Small intestine (tissue), 7 donors: ENCODE results near the gene SNRPA1. TPM values are rescaled to one million over a fixed set of nuclear protein-coding genes. Genes with fewer than 3 reads are reported as not detected.
A peak's percentile ranks its signal among the peaks of the same experiment; 100 is the strongest.

ENCODE experiments used
- DNase-seq, 2 donors: peaks; one replicate each; pipeline versions ENCODE4 v3.0.0 to v3.0.0-alpha.2; 2013
- FAIRE-seq: peaks from 2 replicates; lab custom pipeline; 2012; peaks lifted over from hg19 to GRCh38; lab: Jason Lieb, UNC
- H3K27ac ChIP-seq, 3 donors: one replicate each; pipeline ENCODE4 v1.5.1; 2013; ENCODE audit warnings: low read length in 2 of 3, mild to moderate bottlenecking in 2 of 3, control low read depth in 1 of 3, inconsistent platforms in 1 of 3, low read depth in 1 of 3, moderate library complexity in 1 of 3
- H3K27me3 ChIP-seq, 3 donors: one replicate each; pipeline ENCODE4 v1.6.1; 2013; ENCODE audit warnings: low read length in 3 of 3, inconsistent platforms in 1 of 3; ENCODE audit not compliant: control insufficient read depth in 3 of 3, insufficient read depth in 3 of 3
- H3K36me3 ChIP-seq, 3 donors: one replicate each; pipeline ENCODE4 v1.6.1; 2013; ENCODE audit warnings: low read length in 3 of 3, inconsistent platforms in 1 of 3, low read depth in 1 of 3, mild to moderate bottlenecking in 1 of 3, moderate library complexity in 1 of 3; ENCODE audit not compliant: control insufficient read depth in 3 of 3, insufficient read depth in 2 of 3
- H3K4me1 ChIP-seq, 3 donors: one replicate each; pipeline ENCODE4 v1.6.1; 2013; ENCODE audit warnings: low read length in 2 of 3, inconsistent platforms in 1 of 3, low read depth in 1 of 3, mild to moderate bottlenecking in 1 of 3, moderate library complexity in 1 of 3; ENCODE audit not compliant: control insufficient read depth in 3 of 3, insufficient read depth in 2 of 3
- H3K4me3 ChIP-seq, 3 donors: one replicate each; pipeline ENCODE4 v1.5.1; 2013; ENCODE audit warnings: low read length in 3 of 3, control low read depth in 1 of 3, inconsistent platforms in 1 of 3, low read depth in 1 of 3, mild to moderate bottlenecking in 1 of 3, moderate library complexity in 1 of 3
- H3K9me3 ChIP-seq, 2 donors: one replicate each; pipeline ENCODE4 v1.6.1; 2013; ENCODE audit warnings: low read depth in 1 of 2, low read length in 1 of 2; ENCODE audit not compliant: control insufficient read depth in 2 of 2, insufficient read depth in 1 of 2
- WGBS, 3 donors: extraction: QIAGEN DNeasy Blood & Tissue Kit; methylation state at CpG; one replicate each; pipeline ENCODE4 v1.1.7; 2013; 5-methylcytosine and 5-hydroxymethylcytosine counted together
- polyA plus RNA-seq, 4 donors: library from polyadenylated mRNA; stranded (reverse) in 3 of 4; unstranded in 1 of 4; fragments of 200-250 nt in 3 of 4; fragments of 120-200 nt in 1 of 4; gene quantifications; one replicate each; pipeline versions ENCODE4 v1.2.1 to v1.2.3, GENCODE V29; 2013
- donor health status: healthy with polysubstance abuse.
- donor health status: control.
- donor health status: control.
- donor health status: Bipolar disorder and iron deficiency.
- donor health status: healthy.

Gene SNRPA1
- polyA plus RNA-seq, 4 donors: 62.3 to 82.7 (median 73.2) TPM

GRCh38 chr15:101277038-101277822 lies 17.8 kb downstream of the SNRPA1 start, which contains the start of gene SELENOS:
TSS of gene SELENOS (minus strand) at chr15:101277485. CDS start at chr15:101277417, 68 bp downstream.
- Histone ChIP-seq H3K9me3 (no peaks in the 10 kb centered on the region), H3K4me3 (peak within 1 kb of the TSS; percentile 80 to 91 (median 82)), H3K36me3 (peaks cover 16 to 32% (median 22%) of the 10 kb centered on the region in 3 donors), H3K27ac (peak within 1 kb of the TSS; percentile 87 to 98 (median 93)), H3K4me1 (peaks cover 3 to 28% (median 8%) of the 10 kb centered on the region in 3 donors), H3K27me3 (no peaks in the 10 kb centered on the region)
- 0 to 1% (median 0%) methylated on average over 74 to 91 of the region's 91 CpGs for WGBS, 3 donors
- FAIRE-seq (no peak), DNase-seq (peak; percentile 94 to 97)

GRCh38 chr15:101276501-101277037 lies 18.5 kb downstream of the SNRPA1 start:
- Histone ChIP-seq H3K9me3 (no peaks in the 10 kb centered on the region), H3K4me3 (peak overlapping the region; percentile 80 to 91 (median 82)), H3K4me1 (peaks cover 3 to 28% (median 8%) of the 10 kb centered on the region in 3 donors), H3K27ac (peak overlapping the region; percentile 87 to 98 (median 93)), H3K27me3 (no peaks in the 10 kb centered on the region), H3K36me3 (peaks cover 19 to 34% (median 22%) of the 10 kb centered on the region in 3 donors)
- FAIRE-seq (no peak), DNase-seq (no peak)
- 2 to 7% (median 3%) methylated on average over 14 of the region's 14 CpGs for WGBS, 3 donors

DNA sequence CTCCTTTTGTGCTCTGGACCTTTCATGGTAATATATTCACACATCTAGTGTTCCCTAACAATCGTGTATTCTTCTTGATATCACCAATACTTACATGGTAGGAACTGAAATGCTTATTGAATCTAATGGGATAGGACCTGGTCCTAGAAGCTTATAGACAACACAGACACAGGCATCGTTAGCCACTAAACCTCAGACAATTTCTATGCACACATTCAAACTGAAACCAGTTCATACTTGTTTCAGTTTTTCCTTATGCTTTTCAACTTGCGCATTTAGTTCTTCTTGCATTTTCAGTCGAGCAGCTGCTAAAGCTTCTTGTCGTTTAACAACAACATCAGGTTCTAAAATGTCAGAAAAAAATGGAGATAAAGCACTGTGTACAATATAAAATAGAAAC lies 20.0 kb downstream of the SNRPA1 start:
- DNase-seq (no peak), FAIRE-seq (no peak)
- H3K9me3 ChIP-seq: no peaks in the 10 kb centered on the region
- H3K36me3 ChIP-seq: peaks cover 26 to 40% (median 30%) of the 10 kb centered on the region in 3 donors
- no peak overlapping the region for H3K4me3 ChIP-seq
- 64 to 75% (median 72%) methylated on average over 5 of the region's 5 CpGs for WGBS, 3 donors
- H3K27ac ChIP-seq: no peak overlapping the region
- peaks cover 3 to 19% (median 8%) of the 10 kb centered on the region in 3 donors for H3K4me1 ChIP-seq
- H3K27me3 ChIP-seq: no peaks in the 10 kb centered on the region

- peaks cover 3 to 9% (median 8%) of the 10 kb centered on the region in 3 donors for H3K4me1 ChIP-seq
- no peaks in the 10 kb centered on the region for H3K27me3 ChIP-seq
- no peaks in the 10 kb centered on the region for H3K9me3 ChIP-seq
- DNase-seq (no peak), FAIRE-seq (no peak)
- 79 to 94% (median 85%) methylated on average over 5 of the region's 5 CpGs for WGBS, 3 donors
- no peak overlapping the region for H3K27ac ChIP-seq
- peaks cover 26 to 52% (median 32%) of the 10 kb centered on the region in 3 donors for H3K36me3 ChIP-seq
- H3K4me3 ChIP-seq: no peak overlapping the region
Observed at GRCh38 chr15:101273534-101273933, 21.5 kb downstream of the SNRPA1 start.

- Histone ChIP-seq H3K27ac (no peak overlapping the region), H3K9me3 (no peaks in the 10 kb centered on the region), H3K27me3 (no peaks in the 10 kb centered on the region), H3K4me1 (peaks cover 0 to 3% (median 0%) of the 10 kb centered on the region in 3 donors), H3K36me3 (peaks cover 26 to 52% (median 32%) of the 10 kb centered on the region in 3 donors), H3K4me3 (no peak overlapping the region)
- FAIRE-seq (no peak), DNase-seq (no peak)
- WGBS, 3 donors: 90 to 93% (median 92%) methylated on average over 9 of the region's 9 CpGs
Observed at GRCh38 chr15:101272584-101272983, 22.5 kb downstream of the SNRPA1 start.

DNA sequence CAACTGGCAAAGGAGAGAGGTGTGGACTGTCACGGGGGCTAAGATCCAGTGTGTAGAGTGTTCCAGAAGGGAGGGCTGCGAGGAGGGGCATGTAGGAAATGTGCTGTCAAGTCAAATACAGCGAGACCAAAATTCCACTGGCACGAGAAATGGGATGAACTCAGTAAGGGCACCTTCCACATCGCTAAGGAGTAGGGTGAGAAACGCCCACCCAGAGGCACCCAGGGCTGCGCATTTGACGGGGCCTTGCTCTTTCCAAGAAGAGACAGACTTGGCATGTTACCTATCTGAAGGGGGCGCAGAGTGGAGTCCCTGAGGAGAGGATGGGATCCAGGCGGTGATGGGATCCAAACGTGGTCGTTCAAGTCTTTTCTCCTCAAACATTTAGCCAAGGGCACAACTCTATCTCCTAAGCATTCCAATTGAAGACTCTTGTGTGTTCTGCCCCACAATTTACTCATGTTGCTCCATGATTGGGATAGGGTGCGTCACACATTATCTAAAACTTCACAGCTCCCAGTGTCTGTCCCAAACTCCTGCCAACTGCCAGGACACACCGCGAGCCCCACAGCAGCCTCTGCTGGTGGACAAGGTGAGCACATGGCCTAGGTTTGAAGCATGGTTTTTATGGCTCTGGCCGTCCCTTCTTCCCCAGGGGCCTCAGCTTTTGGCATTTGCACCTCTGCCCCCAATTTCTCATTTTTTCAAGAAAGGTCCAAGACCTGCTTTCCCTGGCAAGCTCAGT lies 25.4 kb downstream of the SNRPA1 start:
- H3K27ac ChIP-seq: no peak overlapping the region
- H3K4me1 ChIP-seq: peaks cover 0 to 3% (median 0%) of the 10 kb centered on the region in 3 donors
- H3K36me3 ChIP-seq: peaks cover 22 to 42% (median 30%) of the 10 kb centered on the region in 3 donors
- no peaks in the 10 kb centered on the region for H3K27me3 ChIP-seq
- DNase-seq: peak in 1 of 2 donors; percentile 33
- no peaks in the 10 kb centered on the region for H3K9me3 ChIP-seq
- no peak overlapping the region for H3K4me3 ChIP-seq
- no peak for FAIRE-seq
- WGBS, 3 donors: 84 to 86% (median 85%) methylated on average over 16 of the region's 16 CpGs

GRCh38 chr15:101267320-101268104 lies 27.5 kb downstream of the SNRPA1 start:
- Histone ChIP-seq H3K4me3 (no peak overlapping the region), H3K27ac (peak overlapping the region in 1 of 3 donors; percentile 52), H3K27me3 (no peaks in the 10 kb centered on the region), H3K9me3 (no peaks in the 10 kb centered on the region), H3K4me1 (peaks cover 0 to 3% (median 0%) of the 10 kb centered on the region in 3 donors), H3K36me3 (peaks cover 12 to 26% (median 18%) of the 10 kb centered on the region in 3 donors)
- WGBS, 3 donors: 58 to 72% (median 64%) methylated on average over 18 of the region's 18 CpGs
- DNase-seq (peak in 1 of 2 donors; percentile 43), FAIRE-seq (no peak)
